Right lobe of liver (tissue), 6 donors: ENCODE results near the gene MIPEP. TPM values are rescaled to one million over a fixed set of nuclear protein-coding genes. Genes with fewer than 3 reads are reported as not detected.
A peak's percentile ranks its signal among the peaks of the same experiment; 100 is the strongest.
"Not testable (repeated sequence)": the region's sequence is repeated elsewhere in the genome, so short reads cannot be mapped to it uniquely, and the experiment has no call there.

ENCODE experiments used
- ATAC-seq, 4 donors: fragments of 200-7000 bp; cut with Tn5 transposase; one replicate each; pipeline ENCODE4 v1.9.1; 2020; ENCODE audit warnings: mild to moderate bottlenecking in 4 of 4, moderate library complexity in 4 of 4
- DNase-seq, 3 donors: peaks; one replicate each; pipeline ENCODE4 v3.0.0-alpha.2; 2020
- H3K27ac ChIP-seq, 3 donors: fragments of 200-600 bp; one replicate each; pipeline ENCODE4 v1.8.0; 2022
- H3K27me3 ChIP-seq, 2 donors: fragments of 200-600 bp; one replicate each; pipeline ENCODE4 v1.8.0; 2022
- H3K36me3 ChIP-seq, 4 donors: fragments of 200-600 bp; sonication (generic) in 1 of 4; one replicate each; pipeline versions ENCODE4 v1.5.1 to v1.8.0; 2017 to 2022; ENCODE audit warnings: control low read depth in 1 of 4
- H3K4me1 ChIP-seq, 4 donors: fragments of 200-600 bp; sonication (generic) in 1 of 4; one replicate each; pipeline versions ENCODE4 v1.5.1 to v1.8.0; 2017 to 2022; ENCODE audit warnings: control low read depth in 1 of 4
- H3K4me3 ChIP-seq, 3 donors: fragments of 200-600 bp; one replicate each; pipeline ENCODE4 v1.8.0; 2022
- H3K9me3 ChIP-seq, 4 donors: fragments of 200-600 bp; sonication (generic) in 1 of 4; one replicate each; pipeline versions ENCODE4 v1.5.1 to v1.8.0; 2017 to 2022; ENCODE audit warnings: control low read depth in 1 of 4
- CTCF ChIP-seq, 4 donors: fragments of 200-600 bp in 3 of 4; fragments of 450-650 bp in 1 of 4; IDR thresholded peaks; one replicate each; pipeline versions ENCODE4 v1.5.1 to v1.8.0; 2016 to 2022; ENCODE audit warnings: antibody characterized with exemption in 4 of 4, mild to moderate bottlenecking in 2 of 4
- POLR2A ChIP-seq: fragments of 450-650 bp; IDR thresholded peaks from one replicate; pipeline ENCODE4 v1.6.1; 2017; ENCODE audit warnings: antibody characterized with exemption, mild to moderate bottlenecking
- WGBS: methylation state at CpG from one replicate; pipeline ENCODE4 v1.1.6; 2018; ENCODE audit warnings: low coverage, low lambda C conversion rate; ENCODE audit not compliant: insufficient coverage; ENCODE audit errors: missing lambda C conversion rate; 5-methylcytosine and 5-hydroxymethylcytosine counted together
- intact Hi-C, 2 donors: fragments of 100-400 bp; cut with DNase I; formaldehyde crosslinking; loops; one replicate each; pipeline versions ENCODE4 v1.11.2 to v1.14.1; 2022
- total RNA-seq, 6 experiments: library from RNA; depleted of rRNA in 2 of 6; stranded (reverse); fragments of >200 nt in 2 of 6; fragmentation: NEBNext Ultra II Directional in 3 of 6; extraction: Animal tissue kit (Norgen Biotek cat#: 25700) in 3 of 6; gene quantifications; one replicate each; pipeline versions ENCODE4 v1.1.0 to v1.2.4, GENCODE V29; 2016 to 2023
- donor health status: DM: no; HTN: yes; CAD: no.
- donor health status: DM: no; HTN: no; CAD: no.
- donor health status: DM: no; HTN: no; CAD: no.
- donor health status: DM: no; HTN: yes; CAD: no.
- donor health status: DM: no; HTN: yes; CAD: no.

Gene MIPEP
- total RNA-seq, 6 experiments from 2014 or later, result 8.2 to 15.2 (median 11.8) TPM

GRCh38 chr13:23763318-23763717, 125.9 kb downstream of the MIPEP start:
- TF ChIP-seq CTCF (IDR thresholded peaks at IDR 0.05), result no peak
- TF ChIP-seq POLR2A, result no peak
- Histone ChIP-seq H3K9me3 (no peaks in the 10 kb centered on the region), H3K36me3 (no peaks in the 10 kb centered on the region), H3K4me1 (no peaks in the 10 kb centered on the region), H3K27ac (no peak overlapping the region), H3K27me3 (no peaks in the 10 kb centered on the region), H3K4me3 (no peak overlapping the region)
- 85% methylated on average over 2 of the region's 3 CpGs for WGBS
- intact Hi-C loops, result no loop called here
- ATAC-seq (no peak), DNase-seq (no peak)

- ATAC-seq, H3K36me3 ChIP-seq, H3K27ac ChIP-seq, H3K9me3 ChIP-seq, H3K4me1 ChIP-seq, H3K27me3 ChIP-seq, intact Hi-C loops, DNase-seq, H3K4me3 ChIP-seq: not testable (repeated sequence)
- 79% methylated on average over 3 of the region's 8 CpGs for WGBS
Observed at GRCh38 chr13:23761760-23762159, 127.4 kb downstream of the MIPEP start.

- Histone ChIP-seq H3K9me3 (no peaks in the 10 kb centered on the region), H3K36me3 (no peaks in the 10 kb centered on the region), H3K27ac (no peak overlapping the region), H3K4me3 (no peak overlapping the region), H3K27me3 (no peaks in the 10 kb centered on the region), H3K4me1 (no peaks in the 10 kb centered on the region)
- ATAC-seq (no peak), DNase-seq (no peak)
- TF ChIP-seq POLR2A (no peak), CTCF (IDR thresholded peaks at IDR 0.05) (no peak)
- intact Hi-C loops, result no loop called here
- 90% methylated on average over 3 of the region's 9 CpGs for WGBS
Observed at GRCh38 chr13:23760000-23760399, 129.2 kb downstream of the MIPEP start.

- intact Hi-C loops, result no loop called here
- peak in 1 of 4 donors; percentile 23 for ATAC-seq
- no peaks in the 10 kb centered on the region for H3K9me3 ChIP-seq
- no peaks in the 10 kb centered on the region for H3K4me1 ChIP-seq
- no peaks in the 10 kb centered on the region for H3K27me3 ChIP-seq
- 58% methylated on average over 2 of the region's 9 CpGs for WGBS
- no peaks in the 10 kb centered on the region for H3K36me3 ChIP-seq
- no peak for TF ChIP-seq POLR2A
- DNase-seq, result no peak
- no peak overlapping the region for H3K27ac ChIP-seq
- no peak overlapping the region for H3K4me3 ChIP-seq
Observed at GRCh38 chr13:23758798-23759527, 130.2 kb downstream of the MIPEP start.

- Histone ChIP-seq H3K9me3 (no peaks in the 10 kb centered on the region), H3K36me3 (no peaks in the 10 kb centered on the region), H3K27ac (no peak overlapping the region), H3K4me1 (no peaks in the 10 kb centered on the region), H3K4me3 (no peak overlapping the region), H3K27me3 (no peaks in the 10 kb centered on the region)
- WGBS, result 85% methylated on average over 2 of the region's 2 CpGs
- TF ChIP-seq CTCF (IDR thresholded peaks at IDR 0.05), result no peak
- no peak for TF ChIP-seq POLR2A
- ATAC-seq (no peak), DNase-seq (no peak)
- intact Hi-C loops, result no loop called here
Observed at GRCh38 chr13:23754997-23755396, 134.2 kb downstream of the MIPEP start.
